HG03066 (cell line): ENCODE measurements around the gene UCK1.

Experiments
- ATAC-seq: cut with Tn5 transposase; IDR thresholded peaks from one replicate; pipeline ENCODE4 v1.9.1; 2021; ENCODE audit warnings: low read depth; ENCODE audit not compliant: unreplicated experiment

The UCK1 gene

DNA sequence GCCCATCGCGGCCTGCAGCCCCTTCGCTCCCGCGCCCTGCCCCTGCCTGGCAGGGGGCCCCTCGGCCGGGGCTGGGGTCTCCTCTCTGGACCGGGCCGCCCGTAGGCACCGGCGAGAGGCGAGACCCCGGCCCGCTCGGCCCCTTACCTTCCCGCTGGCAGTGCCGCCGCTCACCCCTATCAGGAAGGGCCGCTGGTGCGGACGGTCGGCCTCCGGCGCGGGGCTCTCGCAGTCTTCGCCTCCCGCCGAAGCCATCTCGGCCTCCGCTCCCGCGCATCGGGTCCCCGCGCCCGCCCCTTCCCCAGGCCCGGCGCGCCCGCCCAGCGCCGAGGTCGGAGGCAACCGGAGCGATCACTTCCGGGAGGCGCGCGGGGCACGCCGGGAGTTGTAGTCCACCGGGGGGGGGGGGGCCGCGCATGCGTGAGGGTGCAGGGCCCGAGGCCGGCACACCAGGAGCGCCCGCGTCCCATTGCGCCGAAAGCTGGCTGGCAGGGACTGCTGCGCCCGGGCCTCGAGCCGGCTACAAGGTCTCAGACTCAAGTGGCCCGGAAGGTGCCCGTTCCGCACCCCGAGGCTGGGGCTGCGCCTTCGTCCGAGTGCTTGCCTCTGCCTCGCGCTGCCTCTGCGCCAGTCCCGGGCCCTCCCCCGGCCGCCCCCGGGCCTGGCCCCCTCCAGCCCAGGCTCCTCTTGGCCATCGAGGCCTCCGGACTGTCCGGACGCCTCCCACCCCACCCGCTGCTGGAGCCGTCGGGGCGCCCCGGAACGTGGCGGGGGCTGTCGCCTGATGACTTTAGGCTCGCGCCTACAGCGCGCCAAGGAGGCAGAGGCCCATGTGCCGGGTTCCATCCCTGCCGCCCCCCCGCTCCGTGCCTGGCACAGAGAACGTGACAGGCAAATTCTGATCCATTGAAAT is at the start of gene UCK1:
Gene UCK1, minus strand, starts transcription at position 344 of the 913 bp plus-strand sequence. Its CDS starts 89 bp downstream, at position 255.
- peak; percentile 83 for ATAC-seq

DNA sequence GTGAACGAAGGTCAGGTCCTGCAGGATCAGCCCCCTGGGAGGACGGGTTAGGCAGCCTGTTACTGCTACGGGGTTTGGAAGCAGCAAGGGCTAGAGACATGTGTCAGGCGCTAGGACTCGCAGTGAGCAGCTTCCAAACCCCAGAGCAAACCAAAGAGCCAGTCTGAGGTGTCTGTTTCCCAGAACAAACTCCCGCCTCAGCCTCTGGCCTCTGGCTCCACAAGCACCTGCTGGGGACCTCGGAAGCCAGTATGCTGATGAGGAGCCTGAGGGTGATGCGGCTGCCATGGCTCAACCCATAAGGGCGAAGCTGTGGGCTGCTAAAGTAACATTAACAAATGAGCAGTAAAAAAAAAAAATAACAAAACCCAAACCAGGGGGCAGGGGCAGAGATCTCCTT is 49.3 kb upstream of the UCK1 start:
- no peak for ATAC-seq

DNA sequence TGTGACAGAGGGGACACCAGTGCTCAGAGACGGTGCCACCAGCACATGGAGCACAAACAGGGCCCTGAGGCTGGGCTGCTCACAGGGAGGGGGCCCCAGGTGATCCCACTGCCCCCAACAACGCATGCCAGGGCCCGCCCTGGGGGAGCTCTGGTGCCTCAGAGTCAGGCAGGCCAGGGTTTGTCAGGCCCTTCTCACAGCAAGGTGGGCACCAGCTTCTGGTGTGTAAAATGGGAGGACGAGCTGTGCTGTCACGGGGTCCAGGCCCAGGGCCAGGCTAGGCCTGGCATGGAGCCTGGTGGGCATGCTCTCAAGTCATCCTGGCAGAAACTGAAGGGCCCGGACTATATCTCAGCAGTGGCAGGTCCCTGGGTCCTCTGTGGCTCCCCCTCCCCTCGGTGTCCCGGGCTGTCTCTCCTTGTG is 48.7 kb upstream of the UCK1 start:
- no peak for ATAC-seq

DNA sequence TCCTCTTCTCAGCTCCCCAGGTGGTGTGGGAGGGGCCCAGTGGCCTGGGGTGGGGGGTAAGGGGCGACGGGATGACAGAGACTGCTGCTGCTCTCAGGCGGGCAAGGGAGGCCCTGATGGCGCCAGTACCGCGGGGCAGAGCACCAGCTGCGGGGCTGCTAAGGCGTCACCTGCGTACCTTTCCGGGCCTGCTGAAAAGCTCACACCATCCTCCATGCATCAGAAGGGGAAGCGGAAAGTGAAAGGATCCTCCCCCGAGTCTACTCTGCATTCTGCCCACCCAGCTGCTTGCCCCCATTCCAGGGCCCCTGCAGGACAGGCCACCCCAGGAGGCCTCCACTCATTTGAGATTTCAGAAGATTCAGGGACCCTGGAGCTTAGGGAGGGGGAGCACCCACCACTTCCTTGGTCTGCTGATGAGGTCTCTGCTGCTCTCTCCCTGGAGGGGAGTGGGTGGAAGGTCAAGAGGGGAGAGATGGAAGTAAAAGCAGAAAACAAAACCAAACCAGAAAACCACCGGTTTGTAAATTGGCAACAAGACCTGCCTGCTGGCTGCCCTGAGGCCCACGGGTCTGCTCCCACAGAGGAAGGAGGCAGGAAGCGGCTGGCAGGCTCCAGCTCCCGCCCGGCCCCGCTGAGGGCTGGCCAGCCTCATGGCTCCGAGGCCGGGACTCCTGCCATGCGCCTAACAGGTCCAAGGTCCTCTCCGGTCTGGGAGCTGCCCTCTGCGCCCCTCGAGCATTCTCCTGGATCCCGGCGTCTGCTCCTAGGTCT is 47.9 kb upstream of the UCK1 start:
- ATAC-seq = peak; percentile 63

DNA sequence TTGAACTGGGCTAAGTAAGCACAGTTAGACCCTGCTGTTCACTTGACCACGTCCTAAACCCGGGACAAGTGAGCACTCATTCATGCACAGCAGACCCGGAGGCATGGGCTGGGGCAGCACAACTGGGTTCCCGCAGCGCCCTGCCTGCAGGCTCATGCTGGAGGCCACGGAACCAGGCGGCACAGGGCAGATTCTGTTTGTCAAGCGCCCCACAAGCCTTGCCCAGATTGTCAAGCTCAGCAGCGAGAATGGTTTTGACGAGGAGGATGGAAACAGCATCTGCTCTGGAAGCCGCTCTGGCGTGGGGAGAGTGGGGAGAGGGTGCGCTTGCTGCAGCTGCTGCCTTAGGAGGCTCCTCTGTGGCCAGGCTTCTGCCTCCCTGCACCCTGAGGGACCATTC is 47.0 kb upstream of the UCK1 start:
- no peak for ATAC-seq

DNA sequence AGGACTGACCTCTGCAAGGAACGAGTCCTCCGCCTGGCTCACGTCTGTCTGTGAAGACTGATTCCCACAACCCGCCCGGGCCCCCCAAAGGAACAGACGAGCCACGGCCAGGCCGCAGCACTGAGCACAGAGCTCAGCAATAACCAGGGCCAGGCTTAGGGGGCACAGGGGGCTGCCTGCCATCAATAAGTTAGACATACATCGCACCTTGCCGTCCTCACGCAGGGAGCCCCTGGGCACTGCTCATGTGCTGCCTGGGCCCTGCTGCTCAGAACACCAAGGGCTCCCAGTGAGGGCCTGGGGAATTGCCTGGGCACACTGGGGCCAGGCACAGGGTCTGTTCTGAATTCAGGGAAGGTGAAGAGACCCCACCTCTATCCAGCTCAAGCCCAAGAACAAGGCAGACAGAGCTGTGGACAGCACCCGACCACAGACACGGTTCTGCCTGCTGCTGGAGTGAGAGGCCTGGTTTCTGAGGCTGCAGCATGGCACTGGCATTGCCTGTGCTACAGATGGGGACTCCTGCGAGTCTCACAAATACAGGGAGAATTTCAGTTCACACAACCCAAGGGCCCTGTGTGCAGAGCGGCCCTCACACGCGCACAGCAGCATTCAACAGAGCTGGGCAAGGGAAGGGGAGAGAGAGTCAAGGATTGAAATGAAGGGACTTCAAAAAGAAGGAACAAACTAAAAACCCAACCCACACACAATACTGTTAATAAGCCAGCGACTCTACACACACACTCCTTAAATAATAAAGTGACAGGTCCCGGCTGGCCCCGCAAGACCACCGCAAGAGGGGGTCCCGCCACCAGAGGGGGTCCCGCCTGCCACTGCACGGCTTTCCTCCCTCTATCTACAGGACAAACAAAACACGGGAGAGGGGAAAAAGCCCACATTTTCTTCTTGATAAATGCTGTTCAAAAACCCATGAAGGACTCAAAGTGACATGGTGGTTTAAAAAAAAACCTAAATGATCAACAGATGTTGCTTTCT is 46.2 kb upstream of the UCK1 start:
- ATAC-seq = no peak

DNA sequence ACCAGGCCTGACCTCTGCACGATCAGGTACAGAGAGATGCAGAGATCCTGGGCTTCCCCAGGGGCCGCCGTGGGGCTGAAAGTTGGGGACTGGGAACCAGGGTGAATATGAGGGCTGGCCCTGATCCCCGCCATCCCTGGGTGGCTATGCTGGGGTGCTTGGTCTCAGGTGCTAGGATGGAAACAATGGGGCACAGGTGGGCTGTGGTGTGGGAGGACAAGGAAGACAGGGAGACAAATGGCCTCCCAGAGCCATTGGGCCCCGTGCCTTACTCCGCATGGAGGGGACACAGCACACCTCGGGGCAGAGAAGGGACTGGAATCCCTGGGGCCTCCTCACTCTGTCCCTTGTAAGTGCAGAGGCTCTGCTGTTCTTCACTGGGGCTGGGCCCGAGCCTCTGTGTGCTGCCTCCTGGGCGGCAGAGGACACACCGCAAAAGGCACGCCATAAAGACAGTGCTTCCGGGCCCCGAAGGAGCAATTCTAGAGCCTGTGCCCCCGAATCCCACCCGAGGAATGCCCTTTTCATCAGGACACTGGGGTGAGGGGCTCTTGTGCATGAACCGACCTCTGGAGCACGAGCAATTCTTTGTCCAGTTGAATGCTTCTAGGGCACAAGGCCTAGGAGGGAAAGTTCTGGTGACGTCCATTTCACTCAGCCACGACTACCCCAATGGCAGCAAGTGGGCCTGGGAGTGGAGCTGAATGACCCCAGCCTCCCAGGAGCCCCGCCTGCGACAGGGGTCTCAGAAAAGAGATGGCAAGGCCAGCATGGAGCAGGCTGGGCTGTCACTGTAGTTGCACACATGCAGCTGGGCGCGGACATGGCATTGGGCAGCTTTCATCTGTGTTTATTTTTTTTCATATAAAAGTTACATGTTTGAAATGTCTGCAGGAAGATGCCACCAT is 45.1 kb upstream of the UCK1 start:
- ATAC-seq = no peak

DNA sequence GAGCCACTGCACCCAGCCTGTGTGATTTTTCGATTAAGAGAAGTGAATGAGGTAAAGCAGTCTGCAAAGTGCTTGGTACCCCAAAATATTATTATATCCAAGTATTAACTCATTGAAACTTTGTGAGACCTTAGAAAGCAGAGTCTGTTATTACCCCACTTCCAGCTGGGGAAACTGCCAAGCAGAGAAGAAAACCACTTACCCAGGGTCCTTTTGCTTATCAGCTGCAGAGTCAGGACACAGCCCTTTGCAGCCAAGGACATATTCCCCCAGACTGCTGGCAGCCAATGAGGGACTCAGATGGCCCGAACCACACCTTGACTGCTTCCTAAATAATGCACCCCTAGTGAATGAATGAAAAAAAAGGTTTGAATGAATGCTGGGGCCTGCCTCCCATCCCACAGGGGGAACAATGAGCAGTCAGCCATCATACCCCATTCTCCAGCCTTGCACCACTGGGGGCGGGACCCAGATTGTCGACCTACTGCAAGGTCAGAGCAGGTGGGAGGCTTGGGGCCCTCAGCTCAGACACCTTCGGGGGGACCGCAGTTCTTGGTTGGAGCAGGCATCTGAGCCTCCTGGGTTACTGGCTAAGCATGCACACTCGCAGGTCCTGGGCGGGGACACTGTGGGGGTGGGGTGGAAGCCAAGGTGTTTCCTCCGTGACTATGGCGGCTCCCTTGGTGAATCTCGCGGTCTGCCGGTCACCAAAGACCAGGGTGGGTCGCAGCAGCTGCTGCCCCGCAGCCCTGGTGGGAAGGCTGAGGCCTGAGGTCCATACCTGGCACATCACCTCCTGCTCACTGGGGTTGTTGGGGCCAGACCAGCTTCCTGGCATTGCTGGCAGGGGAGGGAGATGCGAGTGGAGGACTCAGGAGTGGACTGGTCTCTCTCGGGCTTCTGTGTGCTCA is 43.9 kb upstream of the UCK1 start:
- ATAC-seq = no peak

DNA sequence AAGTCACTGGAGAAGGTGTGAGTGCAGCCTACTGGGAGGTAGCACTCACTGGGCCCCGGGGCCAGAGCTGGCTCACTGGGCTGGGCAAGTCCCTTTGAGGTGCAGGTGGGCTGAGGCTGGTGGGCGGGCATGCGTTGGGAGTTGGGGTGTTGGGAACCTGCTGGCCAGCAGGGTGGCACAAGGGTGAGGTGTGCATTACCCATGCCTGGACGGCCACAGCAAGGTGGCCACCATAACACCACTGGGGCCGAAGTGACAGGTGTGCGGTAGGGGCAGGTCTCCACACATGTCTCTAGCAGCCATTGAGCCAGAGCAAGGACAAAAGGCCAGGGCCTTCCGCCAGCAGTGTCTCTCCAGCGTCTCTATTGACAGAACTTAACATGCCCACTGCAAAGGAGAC is 36.8 kb upstream of the UCK1 start:
- ATAC-seq = no peak

DNA sequence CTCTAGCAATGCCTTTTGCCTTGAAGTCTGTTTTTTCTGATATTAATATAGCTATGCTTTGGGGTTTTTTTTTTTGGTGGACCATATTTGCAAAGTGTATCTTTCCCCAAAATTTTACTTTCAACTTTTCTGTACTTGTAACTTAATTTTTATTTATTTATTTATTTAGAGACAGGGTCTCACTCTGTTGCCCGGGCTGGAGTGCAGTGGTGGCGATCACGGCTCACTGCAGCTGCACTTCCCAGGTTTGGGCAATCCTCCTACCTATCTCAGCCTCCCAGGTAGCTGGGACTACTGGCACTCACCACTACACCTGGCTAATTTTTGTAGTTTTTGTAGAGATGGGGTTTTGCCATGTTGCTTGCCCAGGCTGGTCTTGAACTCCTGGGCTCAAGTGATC is 35.1 kb upstream of the UCK1 start:
- no peak for ATAC-seq

DNA sequence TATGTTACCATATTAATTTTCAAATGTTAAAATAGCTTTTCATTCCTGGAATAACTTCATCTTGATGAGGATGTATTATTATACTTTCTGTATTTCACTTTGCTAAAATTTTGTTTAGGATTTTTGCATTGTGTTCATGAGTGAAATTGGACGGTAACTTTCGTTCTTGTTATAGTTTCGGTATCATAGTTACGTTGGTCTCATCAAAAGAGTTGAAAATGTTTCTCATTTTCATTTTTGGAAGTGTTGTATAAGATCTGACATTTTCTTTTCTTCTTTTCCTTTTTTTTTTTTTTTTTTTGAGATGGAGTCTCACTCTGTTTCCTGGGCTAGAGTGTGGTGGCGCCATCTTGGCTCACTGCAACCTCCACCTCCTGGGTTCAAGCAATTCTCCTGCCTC is 34.3 kb upstream of the UCK1 start:
- ATAC-seq = no peak

DNA sequence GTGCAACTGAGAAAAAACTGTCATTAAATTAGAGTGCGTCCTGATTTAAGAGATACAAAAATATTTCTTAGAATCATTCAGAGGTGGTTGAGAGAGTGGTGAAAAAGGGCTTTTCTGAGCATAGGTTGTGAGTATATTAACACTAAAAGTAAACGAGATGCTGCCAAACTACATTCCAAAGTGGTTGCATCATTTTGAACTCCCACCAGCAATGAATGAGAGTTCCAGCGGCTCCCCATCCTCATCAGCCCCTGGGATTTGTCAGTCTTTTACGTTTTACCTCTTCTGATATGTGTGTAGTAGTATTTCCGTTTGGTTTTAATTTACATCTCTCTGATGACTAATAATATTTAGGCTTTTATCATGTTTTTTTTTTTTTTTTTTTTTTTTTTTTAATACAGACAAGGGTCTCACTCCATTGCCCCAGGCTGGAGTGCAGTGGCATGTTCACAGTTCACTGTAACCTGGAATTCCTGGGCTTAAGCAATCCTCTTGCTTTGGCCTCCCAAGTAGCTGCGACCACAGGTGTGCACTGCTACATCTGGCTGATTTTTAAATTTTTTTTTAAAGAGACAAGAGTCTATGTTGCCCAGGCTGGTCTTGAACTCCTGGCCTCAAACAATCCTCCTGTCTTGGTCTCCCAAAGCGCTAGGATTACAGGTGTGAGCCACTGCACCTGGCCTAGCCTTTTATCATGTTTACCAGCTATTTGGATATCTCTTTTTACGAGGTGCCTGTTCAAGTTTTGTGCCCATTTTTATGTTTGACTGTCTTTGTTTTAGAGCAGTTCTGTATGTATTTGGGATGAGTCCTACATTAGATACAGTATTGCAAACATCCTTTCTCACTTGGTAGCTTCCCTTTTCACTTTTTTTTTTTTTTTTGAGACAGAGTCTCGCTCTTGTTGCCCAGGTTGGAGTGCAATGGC is 31.2 kb upstream of the UCK1 start:
- ATAC-seq = no peak

DNA sequence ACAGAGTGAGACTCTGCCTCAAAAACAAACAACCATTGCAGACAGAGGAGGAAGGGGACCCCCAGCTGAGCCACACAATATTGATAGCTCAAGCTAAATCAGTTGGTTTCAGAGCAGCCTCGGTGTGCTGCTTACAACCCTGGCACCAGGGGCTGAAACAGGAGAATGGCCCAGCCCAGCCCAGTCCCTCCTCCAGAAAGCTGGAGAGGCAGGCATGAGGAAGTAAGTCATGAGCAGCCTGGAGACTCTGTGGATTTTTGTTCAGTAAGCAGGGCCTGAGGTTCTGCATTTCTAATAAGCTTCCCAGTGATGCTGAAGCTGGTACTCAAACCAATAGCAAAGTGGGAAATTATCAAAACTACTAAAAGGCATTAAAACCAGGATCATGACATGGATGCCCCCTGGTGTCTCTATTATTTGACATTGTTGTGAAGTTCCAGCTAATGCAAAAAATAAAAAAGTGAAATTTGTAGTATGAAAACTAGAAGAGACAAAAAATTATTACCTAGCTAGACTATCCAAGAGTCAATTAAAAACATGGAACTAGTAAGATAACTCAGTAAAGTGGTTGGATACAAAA is 28.4 kb upstream of the UCK1 start:
- ATAC-seq = no peak

DNA sequence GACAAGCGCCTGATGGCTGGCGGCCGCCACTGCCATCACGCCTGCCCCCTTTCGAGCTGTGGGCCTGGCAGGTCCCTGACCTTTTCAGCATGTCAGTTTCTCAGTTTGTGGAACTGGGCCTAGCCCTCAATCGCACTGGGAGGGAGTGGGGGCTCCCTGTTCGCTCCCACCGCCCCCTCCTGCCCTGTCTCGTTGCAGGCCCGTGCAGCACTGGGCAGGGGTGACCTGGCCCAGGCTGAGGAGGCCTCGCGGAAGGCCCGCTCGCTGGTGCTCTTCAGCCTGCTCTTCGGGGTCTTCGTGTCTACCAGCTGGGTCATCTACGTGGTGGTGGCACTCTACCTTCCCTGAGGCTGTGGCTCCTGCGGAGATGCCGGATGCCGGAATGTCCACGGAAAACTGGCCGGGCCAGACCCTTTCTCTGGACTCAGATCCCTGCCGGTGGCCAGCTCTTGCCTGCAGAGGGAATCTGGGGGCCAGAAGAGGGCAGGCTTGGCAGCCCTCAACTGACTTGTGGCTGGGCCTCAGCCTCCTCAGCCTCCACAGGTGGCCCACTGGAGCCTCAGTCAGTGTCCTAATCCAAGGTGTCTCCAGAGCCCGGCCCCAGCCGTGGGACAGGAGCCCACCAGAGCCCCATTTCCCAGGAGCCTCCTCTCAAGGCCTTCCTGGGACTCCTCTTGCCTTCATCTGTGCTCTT is 26.9 kb upstream of the UCK1 start:
- no peak for ATAC-seq

DNA sequence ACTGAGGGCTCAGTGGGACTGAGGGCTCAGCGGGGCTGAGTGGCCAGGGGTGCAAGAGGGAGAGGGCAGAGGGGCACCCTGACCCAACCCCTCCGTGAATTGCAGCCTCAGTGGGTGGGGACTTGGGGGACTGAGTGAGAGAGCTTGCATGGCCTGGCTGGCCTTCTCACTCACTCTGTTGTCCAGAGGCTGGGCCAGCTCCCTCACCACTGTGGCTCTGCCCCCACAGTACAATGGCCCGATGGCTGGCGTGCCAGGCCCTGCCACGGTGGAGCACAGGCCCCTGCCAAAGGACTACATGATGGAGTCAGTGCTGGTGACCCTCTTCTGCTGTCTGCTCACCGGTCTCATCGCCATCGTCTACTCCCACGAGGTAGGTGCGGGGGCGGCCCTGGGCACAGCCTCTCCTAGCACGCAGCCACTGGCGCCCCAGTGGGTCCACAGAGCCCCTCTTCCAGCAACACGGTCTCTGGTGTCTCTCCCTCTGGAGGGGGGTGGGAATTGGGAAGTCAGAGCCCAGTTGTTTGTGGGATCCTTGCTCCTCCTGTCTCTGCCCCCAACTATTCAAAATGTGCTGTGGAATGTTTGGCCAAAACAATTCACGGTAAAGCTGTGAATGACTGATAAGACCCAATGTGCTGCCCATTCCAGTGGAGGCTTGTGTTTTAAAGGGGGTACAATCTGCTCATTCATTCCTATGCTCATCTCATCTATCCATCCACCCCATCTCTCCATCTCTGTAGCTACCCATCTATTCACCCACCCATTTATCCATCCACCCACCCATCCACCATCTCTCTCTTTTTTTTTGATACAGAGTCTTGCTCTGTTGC is 25.0 kb upstream of the UCK1 start:
- ATAC-seq = no peak
